Endothelial cell of umbilical vein (primary cell): ENCODE data around the gene COPRS. TPM values are rescaled to one million over a fixed set of nuclear protein-coding genes. Genes with fewer than 3 reads are reported as not detected.

ENCODE experiments used
- BruUV-seq: library from RNA; stranded (reverse); fragments of 400-500 nt; replicated peaks from 2 replicates; lab custom pipeline; 2021; lab: Mats Ljungman, UMichigan
- CTCF ChIA-PET: fragments of 300-600, 350-600 bp; sonication (Branson Sonifier 250); formaldehyde crosslinking; loops from one replicate; lab custom pipeline; 2021; ENCODE audit warnings: antibody characterized with exemption, inconsistent platforms; lab: Charles Lee
- POLR2A ChIA-PET: fragments of 300-600, 350-600 bp; sonication (Branson Sonifier 250); formaldehyde crosslinking; loops from one replicate; lab custom pipeline; 2021; ENCODE audit warnings: antibody characterized with exemption, inconsistent platforms; lab: Charles Lee
- DNase-seq: peaks from one replicate; pipeline ENCODE4 v3.0.0-alpha.2; 2011; ENCODE audit warnings: low read depth, low spot score
- FAIRE-seq: peaks from 2 replicates; lab custom pipeline; 2011; peaks lifted over from hg19 to GRCh38; lab: Jason Lieb, UNC
- H2AFZ ChIP-seq: 2 replicates; pipeline ENCODE4 v1.6.0; 2012; ENCODE audit warnings: low read depth, low read length, control low read depth, inconsistent platforms
- H3K27ac ChIP-seq: 2 replicates; pipeline ENCODE4 v1.5.1; 2011; ENCODE audit warnings: low read depth, mild to moderate bottlenecking, control low read depth, low read length, moderate library complexity; ENCODE audit not compliant: insufficient read depth
- H3K27me3 ChIP-seq, 2 experiments: 2 replicates each; pipeline versions ENCODE4 v1.6.0 to v1.6.1; 2011; ENCODE audit warnings: low read length in 2 of 2, mixed read lengths in 1 of 2; ENCODE audit not compliant: control insufficient read depth in 2 of 2, insufficient read depth in 2 of 2
- H3K36me3 ChIP-seq, 2 experiments: 2 replicates in 1 of 2; 3 replicates in 1 of 2; pipeline ENCODE4 v1.5.1; 2011; ENCODE audit warnings: low read length in 2 of 2, mild to moderate bottlenecking in 1 of 2, moderate library complexity in 1 of 2; ENCODE audit not compliant: control insufficient read depth in 2 of 2, insufficient read depth in 2 of 2; ENCODE audit errors: extremely low read depth in 1 of 2
- H3K4me1 ChIP-seq: 3 replicates; pipeline ENCODE4 v1.5.1; 2011; ENCODE audit warnings: mild to moderate bottlenecking, low read length; ENCODE audit not compliant: control insufficient read depth, insufficient read depth; ENCODE audit errors: extremely low read depth
- H3K4me2 ChIP-seq: 2 replicates; pipeline ENCODE4 v1.6.1; 2011; ENCODE audit warnings: low read length, control low read depth, mixed read lengths; ENCODE audit not compliant: insufficient read depth
- H3K4me3 ChIP-seq, 3 experiments: fragments of 200-600 bp in 1 of 3; sonication (generic), shearing (Covaris generic) in 1 of 3; replicated peaks in 1 of 3; 2 replicates each; pipeline ENCODE4 v1.5.1; 2011 to 2016; ENCODE audit warnings: control low read depth in 3 of 3, low read length in 3 of 3, mild to moderate bottlenecking in 2 of 3, inconsistent platforms in 1 of 3, low read depth in 1 of 3, moderate library complexity in 1 of 3; ENCODE audit not compliant: insufficient read depth in 1 of 3
- H3K79me2 ChIP-seq: 2 replicates; pipeline ENCODE4 v1.6.0; 2012; ENCODE audit warnings: low read length, inconsistent platforms; ENCODE audit not compliant: control insufficient read depth, insufficient read depth
- H3K9ac ChIP-seq: replicated peaks from 2 replicates; pipeline ENCODE3; 2011; ENCODE audit warnings: low read length, control low read depth; ENCODE audit not compliant: insufficient read depth; ENCODE audit errors: extremely low read depth
- H3K9me1 ChIP-seq: replicated peaks from 3 replicates; pipeline ENCODE4 v1.6.0; 2011; ENCODE audit warnings: mild to moderate bottlenecking, low read length; ENCODE audit not compliant: control insufficient read depth, insufficient read depth; ENCODE audit errors: extremely low read depth
- H3K9me3 ChIP-seq: replicated peaks from 2 replicates; pipeline ENCODE4 v1.5.1; 2012; ENCODE audit warnings: low read length, inconsistent platforms; ENCODE audit not compliant: control insufficient read depth, insufficient read depth
- H4K20me1 ChIP-seq: replicated peaks from 2 replicates; pipeline ENCODE3; 2011; ENCODE audit warnings: mild to moderate bottlenecking, low read length; ENCODE audit not compliant: control insufficient read depth, insufficient read depth; ENCODE audit errors: extremely low read depth
- CTCF ChIP-seq, 2 donors: IDR thresholded peaks; 1 replicate in 1 of 2; 2 replicates in 1 of 2; pipeline ENCODE4 v1.5.1; 2011; ENCODE audit warnings: low read length in 2 of 2, mild to moderate bottlenecking in 2 of 2, moderate library complexity in 2 of 2, control low read depth in 1 of 2, inconsistent platforms in 1 of 2, low read depth in 1 of 2; ENCODE audit not compliant: insufficient read depth in 1 of 2; ENCODE audit errors: extremely low read depth in 1 of 2
- EZH2 ChIP-seq: IDR thresholded peaks from 2 replicates; pipeline ENCODE4 v1.6.1; 2012; ENCODE audit warnings: borderline replicate concordance, low read depth, mild to moderate bottlenecking, moderate library complexity, low read length, inconsistent platforms; ENCODE audit not compliant: severe bottlenecking
- FOS ChIP-seq: IDR thresholded peaks from 2 replicates; pipeline ENCODE4 v1.6.1; 2011; ENCODE audit warnings: mild to moderate bottlenecking, low read length, moderate library complexity, borderline replicate concordance; ENCODE audit not compliant: insufficient read depth
- GATA2 ChIP-seq: IDR thresholded peaks from 2 replicates; pipeline ENCODE4 v1.7.0; 2011; ENCODE audit warnings: low read depth, mild to moderate bottlenecking, moderate library complexity, mixed read lengths, low read length; ENCODE audit not compliant: insufficient read length, insufficient read depth
- JUN ChIP-seq: IDR thresholded peaks from 2 replicates; pipeline ENCODE4 v1.6.1; 2011; ENCODE audit warnings: borderline replicate concordance, low read depth; ENCODE audit not compliant: insufficient read length, insufficient read depth
- MAX ChIP-seq: IDR thresholded peaks from 2 replicates; pipeline ENCODE4 v1.6.1; 2011; ENCODE audit not compliant: insufficient read depth, insufficient read length
- MYC ChIP-seq: IDR thresholded peaks from one replicate; pipeline ENCODE4 v1.6.1; 2011; ENCODE audit warnings: mild to moderate bottlenecking, low read depth, low read length
- POLR2A ChIP-seq: IDR thresholded peaks from 2 replicates; pipeline ENCODE4 v1.6.1; 2012; ENCODE audit warnings: low read depth, mild to moderate bottlenecking, control low read depth, low read length
- POLR2AphosphoS5 ChIP-seq: IDR thresholded peaks from 2 replicates; pipeline ENCODE4 v1.6.1; 2012; ENCODE audit warnings: low read depth, mild to moderate bottlenecking, control low read depth, low read length, moderate library complexity; ENCODE audit not compliant: insufficient read depth
- dilution Hi-C: fragments of 300-500 bp; cut with MboI; formaldehyde crosslinking; loops from one replicate; pipeline ENCODE4 v1.15.0; 2019; ENCODE audit warnings: low sequenced_read_pairs; ENCODE audit not compliant: extremely low pct_ligation_motif_present
- intact Hi-C: fragments of 100-400 bp; cut with micrococcal nuclease; formaldehyde crosslinking; loops from one replicate; pipeline ENCODE4 v1.10.0; 2022
- polyA plus RNA-seq, 4 experiments: library from polyadenylated mRNA; depleted of rRNA in 3 of 4; stranded (reverse) in 3 of 4; unstranded in 1 of 4; fragments of >200 nt; gene quantifications; 2 replicates each; pipeline versions ENCODE4 v1.2.1 to v1.2.3, GENCODE V29; 2011 to 2012; ENCODE audit warnings: missing spikeins in 1 of 4
- total RNA-seq: library from RNA; stranded (reverse); gene quantifications from 2 replicates; pipeline ENCODE4 v1.2.3, GENCODE V29; 2021

The COPRS gene
- total and polyA plus RNA-seq, 2 donors (not counting 3 experiments of a cell fraction or from before 2014, with no cell fraction given): 43.1 to 48.0 TPM

GRCh38 chr17:31857920-31858641 is 963 bp downstream of the COPRS start:
- Histone ChIP-seq H3K79me2 (peaks cover 9% of the 10 kb centered on the region), H3K9me1 (no peaks in the 10 kb centered on the region), H3K4me1 (peaks cover 12% of the 10 kb centered on the region), H3K9ac (peak overlapping the region; percentile 61), H3K27me3 (no peaks in the 10 kb centered on the region), H3K9me3 (no peaks in the 10 kb centered on the region), H4K20me1 (no peaks in the 10 kb centered on the region), H3K4me2 (peak overlapping the region; percentile 39), H3K27ac (no peak overlapping the region), H3K36me3 (peaks cover 0 to 5% of the 10 kb centered on the region in 2 experiments), H2AFZ (peak overlapping the region; percentile 60), H3K4me3 (peak overlapping the region; percentile 36 to 82 (median 42))
- DNase-seq (no peak), FAIRE-seq (no peak)
- POLR2A ChIA-PET: no interaction called here
- dilution Hi-C loops (no loop called here), intact Hi-C loops (loop anchor here (5.0 to 10.0 kb wide), 2 partner anchors 421 to 763 kb away; partner anchors contain the start of gene NF1)
- CTCF ChIA-PET: interaction anchor here (0.6 to 1.6 kb wide), 4 partner anchors 15 to 301 kb away, joined by 3 to 8 read pairs (median 5); no protein-coding TSS in a partner anchor
- BruUV-seq: no TSS peak
- TF ChIP-seq POLR2A: no peak
- no peak for TF ChIP-seq POLR2AphosphoS5
- TF ChIP-seq MAX: no peak
- TF ChIP-seq EZH2: no peak
- no peak for TF ChIP-seq MYC
- TF ChIP-seq JUN: no peak
- no peak for TF ChIP-seq GATA2
- no peak for TF ChIP-seq FOS
- no peak for TF ChIP-seq CTCF (IDR thresholded peaks at IDR 0.05; ENCODE audit: extremely low read depth in 1 of 2, insufficient read depth in 1 of 2, low read depth in 1 of 2, low read length in 2 of 2)
